Measurements from ENCODE around the gene EPB41L5.
"Not testable (repeated sequence)": the region's sequence is repeated elsewhere in the genome, so short reads cannot be mapped to it uniquely, and the experiment has no call there.

Gene EPB41L5

GRCh38 chr2:120012771-120013596, at the start of gene EPB41L5:
Gene EPB41L5, plus strand, starts transcription at chr2:120013077. Its CDS starts 6,008 bp downstream, at chr2:120019085.
- peak; percentile 44 to 72 for DNase-seq (ENCODE audit: low read depth in 2 of 2)

- no peak for DNase-seq (ENCODE audit: low read depth in 2 of 2)
These were observed 31.0 kb upstream of the EPB41L5 start for GRCh38 chr2:119981896-119982295.

GRCh38 chr2:119982506-119982905, 30.4 kb upstream of the EPB41L5 start:
- no peak for DNase-seq (ENCODE audit: low read depth in 2 of 2)

GRCh38 chr2:119983108-119983507, 29.8 kb upstream of the EPB41L5 start:
- no peak for DNase-seq (ENCODE audit: low read depth in 2 of 2)

- no peak for DNase-seq (ENCODE audit: low read depth in 2 of 2)
These were observed 16.7 kb upstream of the EPB41L5 start for GRCh38 chr2:119996148-119996547.

- not testable (repeated sequence) for DNase-seq (ENCODE audit: low read depth in 2 of 2)
These were observed 15.7 kb upstream of the EPB41L5 start for GRCh38 chr2:119996896-119997891.

- DNase-seq (ENCODE audit: low read depth in 2 of 2), result no peak
These were observed 11.4 kb upstream of the EPB41L5 start for GRCh38 chr2:120001471-120001870.

- DNase-seq (ENCODE audit: low read depth in 2 of 2), result no peak
These were observed 8.6 kb upstream of the EPB41L5 start for GRCh38 chr2:120004254-120004653.

GRCh38 chr2:120005834-120006521, 6.9 kb upstream of the EPB41L5 start:
- no peak for DNase-seq (ENCODE audit: low read depth in 2 of 2)

GRCh38 chr2:120007851-120008250, 5.0 kb upstream of the EPB41L5 start:
- DNase-seq (ENCODE audit: low read depth in 2 of 2), result no peak

GRCh38 chr2:120012363-120012762, 514 bp upstream of the EPB41L5 start:
- DNase-seq (ENCODE audit: low read depth in 2 of 2), result no peak

- DNase-seq (ENCODE audit: low read depth in 2 of 2), result no peak
These were observed 833 bp downstream of the EPB41L5 start for GRCh38 chr2:120013597-120014223.

- no peak for DNase-seq (ENCODE audit: low read depth in 2 of 2)
These were observed 1.5 kb downstream of the EPB41L5 start for GRCh38 chr2:120014226-120014980.

GRCh38 chr2:120016800-120017199, 3.9 kb downstream of the EPB41L5 start:
- DNase-seq (ENCODE audit: low read depth in 2 of 2), result no peak

- DNase-seq (ENCODE audit: low read depth in 2 of 2), result no peak
These were observed 4.3 kb downstream of the EPB41L5 start for GRCh38 chr2:120017201-120017600.

- DNase-seq (ENCODE audit: low read depth in 2 of 2), result no peak
These were observed 5.7 kb downstream of the EPB41L5 start for GRCh38 chr2:120018549-120018948.

GRCh38 chr2:120020554-120020953, 7.7 kb downstream of the EPB41L5 start:
- no peak for DNase-seq (ENCODE audit: low read depth in 2 of 2)

- not testable (repeated sequence) for DNase-seq (ENCODE audit: low read depth in 2 of 2)
These were observed 9.6 kb downstream of the EPB41L5 start for GRCh38 chr2:120022505-120022904.

GRCh38 chr2:120026890-120027289, 14.0 kb downstream of the EPB41L5 start:
- DNase-seq (ENCODE audit: low read depth in 2 of 2), result no peak

- DNase-seq (ENCODE audit: low read depth in 2 of 2), result no peak
These were observed 15.9 kb downstream of the EPB41L5 start for GRCh38 chr2:120028795-120029194.
